ENCODE measurements around the gene XIRP2. TPM values are rescaled to one million over a fixed set of nuclear protein-coding genes. Genes with fewer than 3 reads are reported as not detected.

The XIRP2 gene
- polyA plus RNA-seq, 2 of the 4 experiments (the other 2 are of a cell fraction), result not detected

DNA sequence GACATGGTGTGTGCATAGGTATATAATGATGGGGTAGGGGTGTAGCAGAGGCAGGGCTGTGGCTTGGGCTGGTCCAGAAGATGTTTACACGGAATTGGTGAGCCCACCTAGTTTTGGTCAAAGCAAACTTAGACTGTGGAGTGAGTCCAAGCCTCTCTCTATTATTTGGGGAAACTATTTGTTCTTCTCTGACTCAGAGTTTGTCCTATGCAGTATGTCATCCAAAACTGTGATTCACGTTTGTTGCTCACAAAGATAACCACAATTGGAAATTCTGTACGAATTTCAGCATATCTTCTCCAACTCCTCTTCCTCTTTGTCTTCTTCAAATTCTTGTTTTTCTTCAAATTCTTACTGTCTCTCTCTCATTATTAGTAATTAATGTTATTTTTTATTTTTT lies 292.9 kb downstream of the XIRP2 start:
- H3K27ac ChIP-seq, result no peak overlapping the region
- peak in 1 of 2 experiments; percentile 65; a peak in 2 of 6 replicates for ATAC-seq
- ChIA-PET POLR2A (no interaction called here), CTCF (no interaction called here)
- TF ChIP-seq JUNB (IDR thresholded peaks at IDR 0.05) (peak; percentile 33; the same call in 1 of the 2 replicates), FOSL2 (IDR thresholded peaks at IDR 0.05) (no peak), FOSL2 (CRISPR knock-in tag; IDR thresholded peaks at IDR 0.05) (0 out of 2 replicates have a peak, but pooled peaks have one; percentile 6), HEYL (CRISPR knock-in tag; IDR thresholded peaks at IDR 0.05) (no peak), MAFK (IDR thresholded peaks at IDR 0.05; ENCODE audit: partially characterized antibody) (no peak), CHD2 (IDR thresholded peaks at IDR 0.05; ENCODE audit: low read length, partially characterized antibody) (no peak), KDM1A (IDR thresholded peaks at IDR 0.05; ENCODE audit: low read depth) (no peak)
- 0 out of 3 replicates have a peak overlapping the region, but pooled peaks have one; percentile 17 for H3K4me2 ChIP-seq
- under 1% methylated on average over 3 of the region's 3 CpGs for WGBS (ENCODE audit: missing lambda C conversion rate)
- FAIRE-seq, result no peak
- H3K4me3 ChIP-seq, result no peak overlapping the region
- H3K9me3 ChIP-seq, result no peaks in the 10 kb centered on the region
- peak in 1 of 2 experiments; percentile 5 for DNase-seq (ENCODE audit: low read depth in 1 of 2, low spot score in 1 of 2)
- no peaks in the 10 kb centered on the region for H3K4me1 ChIP-seq

DNA sequence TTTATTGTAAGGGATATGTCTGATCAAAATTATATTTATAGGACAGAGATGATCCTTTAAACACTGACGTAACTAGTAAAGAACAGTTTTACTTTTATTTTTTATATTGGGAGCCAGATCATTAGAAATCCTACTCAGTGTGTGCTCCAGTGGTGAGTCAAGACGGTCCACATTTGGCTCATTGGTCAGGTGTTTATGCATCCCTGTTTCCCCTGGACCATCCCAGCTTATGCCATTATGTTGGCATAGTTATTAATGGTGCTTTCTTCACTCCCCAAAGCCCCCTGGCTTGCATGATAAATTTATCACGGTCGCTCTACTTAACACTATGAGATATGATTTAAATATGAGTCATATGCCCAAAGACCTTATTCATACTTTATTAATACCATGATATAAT lies 293.4 kb downstream of the XIRP2 start:
- H3K9me3 ChIP-seq, result no peaks in the 10 kb centered on the region
- TF ChIP-seq, protein P1, sequence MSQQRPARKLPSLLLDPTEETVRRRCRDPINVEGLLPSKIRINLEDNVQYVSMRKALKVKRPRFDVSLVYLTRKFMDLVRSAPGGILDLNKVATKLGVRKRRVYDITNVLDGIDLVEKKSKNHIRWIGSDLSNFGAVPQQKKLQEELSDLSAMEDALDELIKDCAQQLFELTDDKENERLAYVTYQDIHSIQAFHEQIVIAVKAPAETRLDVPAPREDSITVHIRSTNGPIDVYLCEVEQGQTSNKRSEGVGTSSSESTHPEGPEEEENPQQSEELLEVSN (IDR thresholded peaks at IDR 0.05; ENCODE audit: borderline replicate concordance, low read depth), result no peak
- TF ChIP-seq HEYL (CRISPR knock-in tag; IDR thresholded peaks at IDR 0.05), result no peak
- TF ChIP-seq CEBPB (IDR thresholded peaks at IDR 0.05), result no peak
- 0 out of 3 replicates have a peak overlapping the region, but pooled peaks have one; percentile 17 for H3K4me2 ChIP-seq
- ChIA-PET POLR2A (no interaction called here), CTCF (no interaction called here)
- H3K4me1 ChIP-seq, result no peaks in the 10 kb centered on the region
- ATAC-seq, result no peak
- no peak overlapping the region for H3K27ac ChIP-seq
- 42% methylated on average over 4 of the region's 4 CpGs for WGBS (ENCODE audit: missing lambda C conversion rate)
- no peak for DNase-seq (ENCODE audit: low read depth in 1 of 2, low spot score in 1 of 2)
- no peak for FAIRE-seq
- H3K4me3 ChIP-seq, result no peak overlapping the region

DNA sequence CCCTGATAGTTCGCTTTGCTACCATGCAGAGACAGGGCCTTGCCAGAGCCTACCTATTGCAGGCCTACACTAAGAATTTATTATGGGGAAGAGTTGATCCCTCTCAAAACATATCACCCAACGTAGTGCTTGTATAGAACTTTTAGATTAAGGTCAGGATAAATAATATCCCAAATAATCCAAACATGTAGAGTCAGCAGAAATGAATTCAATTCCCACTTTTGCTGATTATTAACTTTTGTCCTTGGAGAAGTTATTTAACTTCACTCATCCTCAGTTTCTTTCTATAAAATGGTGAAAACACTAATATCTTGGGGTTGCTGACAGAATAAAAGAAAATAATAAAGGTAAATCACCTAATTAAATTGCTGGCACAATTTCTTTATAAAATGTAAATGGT lies 294.1 kb downstream of the XIRP2 start:
- ChIA-PET CTCF (no interaction called here), POLR2A (no interaction called here)
- Histone ChIP-seq H3K4me3 (no peak overlapping the region), H3K27ac (no peak overlapping the region), H3K4me2 (no peak overlapping the region), H3K4me1 (no peaks in the 10 kb centered on the region), H3K9me3 (no peaks in the 10 kb centered on the region)
- ATAC-seq, result no peak
- DNase-seq (ENCODE audit: low read depth in 1 of 2, low spot score in 1 of 2), result no peak
- WGBS (ENCODE audit: missing lambda C conversion rate), result 30% methylated on average over 2 of the region's 2 CpGs
- no peak for FAIRE-seq
- TF ChIP-seq MAFK (IDR thresholded peaks at IDR 0.05; ENCODE audit: partially characterized antibody) (peak; percentile 71), EHF (CRISPR knock-in tag; IDR thresholded peaks at IDR 0.05) (no peak)

DNA sequence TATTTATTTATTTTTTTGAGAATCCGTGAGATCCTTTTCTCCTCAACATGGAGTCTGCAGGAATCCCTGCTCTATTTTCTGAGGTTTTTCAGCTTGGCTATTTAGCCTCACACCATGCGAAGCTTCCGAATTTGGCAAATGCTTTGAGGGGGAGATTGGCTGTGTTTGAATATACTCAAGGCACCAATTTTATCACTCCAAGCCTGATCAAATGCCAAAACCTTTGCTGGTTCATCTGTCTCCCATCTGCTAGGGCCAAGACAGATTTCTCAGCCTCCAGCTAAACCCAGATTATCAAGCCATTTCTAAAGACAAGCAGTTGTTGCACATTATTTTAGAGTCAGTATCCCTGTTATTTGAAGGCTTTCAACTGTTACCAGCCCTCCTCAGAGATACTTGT lies 295.7 kb downstream of the XIRP2 start:
- CTCF ChIA-PET, result no interaction called here
- no peaks in the 10 kb centered on the region for H3K9me3 ChIP-seq
- no peaks in the 10 kb centered on the region for H3K4me1 ChIP-seq
- H3K4me3 ChIP-seq, result no peak overlapping the region
- ATAC-seq (no peak), DNase-seq (ENCODE audit: low read depth in 1 of 2, low spot score in 1 of 2) (no peak), FAIRE-seq (no peak)
- no peak overlapping the region for H3K4me2 ChIP-seq
- TF ChIP-seq HOXB13 (CRISPR knock-in tag; IDR thresholded peaks at IDR 0.05; ENCODE audit: low read depth) (no peak), KDM5A (IDR thresholded peaks at IDR 0.05) (no peak), HOXA7 (CRISPR knock-in tag; IDR thresholded peaks at IDR 0.05) (no peak), RFX5 (IDR thresholded peaks at IDR 0.05) (no peak), RCOR1 (IDR thresholded peaks at IDR 0.05; ENCODE audit: low read depth, low read length) (no peak), FOSL2 (IDR thresholded peaks at IDR 0.05) (no peak), FOSL2 (CRISPR knock-in tag; IDR thresholded peaks at IDR 0.05) (no peak), GATA3 (IDR thresholded peaks at IDR 0.05; ENCODE audit: borderline replicate concordance) (no peak), ZSCAN20 (CRISPR knock-in tag; IDR thresholded peaks at IDR 0.05) (no peak), POLR2AphosphoS2 (conservative IDR thresholded peaks at IDR 0.05; ENCODE audit: low read length) (no peak)
- TF ChIP-seq, protein P2, sequence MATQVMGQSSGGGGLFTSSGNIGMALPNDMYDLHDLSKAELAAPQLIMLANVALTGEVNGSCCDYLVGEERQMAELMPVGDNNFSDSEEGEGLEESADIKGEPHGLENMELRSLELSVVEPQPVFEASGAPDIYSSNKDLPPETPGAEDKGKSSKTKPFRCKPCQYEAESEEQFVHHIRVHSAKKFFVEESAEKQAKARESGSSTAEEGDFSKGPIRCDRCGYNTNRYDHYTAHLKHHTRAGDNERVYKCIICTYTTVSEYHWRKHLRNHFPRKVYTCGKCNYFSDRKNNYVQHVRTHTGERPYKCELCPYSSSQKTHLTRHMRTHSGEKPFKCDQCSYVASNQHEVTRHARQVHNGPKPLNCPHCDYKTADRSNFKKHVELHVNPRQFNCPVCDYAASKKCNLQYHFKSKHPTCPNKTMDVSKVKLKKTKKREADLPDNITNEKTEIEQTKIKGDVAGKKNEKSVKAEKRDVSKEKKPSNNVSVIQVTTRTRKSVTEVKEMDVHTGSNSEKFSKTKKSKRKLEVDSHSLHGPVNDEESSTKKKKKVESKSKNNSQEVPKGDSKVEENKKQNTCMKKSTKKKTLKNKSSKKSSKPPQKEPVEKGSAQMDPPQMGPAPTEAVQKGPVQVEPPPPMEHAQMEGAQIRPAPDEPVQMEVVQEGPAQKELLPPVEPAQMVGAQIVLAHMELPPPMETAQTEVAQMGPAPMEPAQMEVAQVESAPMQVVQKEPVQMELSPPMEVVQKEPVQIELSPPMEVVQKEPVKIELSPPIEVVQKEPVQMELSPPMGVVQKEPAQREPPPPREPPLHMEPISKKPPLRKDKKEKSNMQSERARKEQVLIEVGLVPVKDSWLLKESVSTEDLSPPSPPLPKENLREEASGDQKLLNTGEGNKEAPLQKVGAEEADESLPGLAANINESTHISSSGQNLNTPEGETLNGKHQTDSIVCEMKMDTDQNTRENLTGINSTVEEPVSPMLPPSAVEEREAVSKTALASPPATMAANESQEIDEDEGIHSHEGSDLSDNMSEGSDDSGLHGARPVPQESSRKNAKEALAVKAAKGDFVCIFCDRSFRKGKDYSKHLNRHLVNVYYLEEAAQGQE (IDR thresholded peaks at IDR 0.05), result no peak
- POLR2A ChIA-PET, result no interaction called here
- no peak overlapping the region for H3K27ac ChIP-seq
- 77% methylated on average over 3 of the region's 3 CpGs for WGBS (ENCODE audit: missing lambda C conversion rate)
